NB4 (cell line): ENCODE data around the gene FARP1.

Source experiments
- DNase-seq: peaks from one replicate; pipeline ENCODE4 v3.0.0; 2010; ENCODE audit warnings: low read depth
- H3K4me3 ChIP-seq: one replicate; pipeline ENCODE4 v1.5.1; 2011; ENCODE audit warnings: mild to moderate bottlenecking, low read depth, low read length, moderate library complexity
- CTCF ChIP-seq: IDR thresholded peaks from one replicate; pipeline ENCODE4 v1.5.1; 2012; ENCODE audit warnings: low read depth, low read length
- MAX ChIP-seq: IDR thresholded peaks from 2 replicates; pipeline ENCODE4 v1.6.1; 2011; ENCODE audit warnings: low read depth, low read length
- MYC ChIP-seq: IDR thresholded peaks from 2 replicates; pipeline ENCODE4 v1.6.1; 2011; ENCODE audit warnings: low read depth, low read length
- POLR2A ChIP-seq: IDR thresholded peaks from 2 replicates; pipeline ENCODE4 v1.6.1; 2011; ENCODE audit warnings: mild to moderate bottlenecking; ENCODE audit not compliant: insufficient read length; ENCODE audit errors: extremely low read depth

FARP1 gene

DNA sequence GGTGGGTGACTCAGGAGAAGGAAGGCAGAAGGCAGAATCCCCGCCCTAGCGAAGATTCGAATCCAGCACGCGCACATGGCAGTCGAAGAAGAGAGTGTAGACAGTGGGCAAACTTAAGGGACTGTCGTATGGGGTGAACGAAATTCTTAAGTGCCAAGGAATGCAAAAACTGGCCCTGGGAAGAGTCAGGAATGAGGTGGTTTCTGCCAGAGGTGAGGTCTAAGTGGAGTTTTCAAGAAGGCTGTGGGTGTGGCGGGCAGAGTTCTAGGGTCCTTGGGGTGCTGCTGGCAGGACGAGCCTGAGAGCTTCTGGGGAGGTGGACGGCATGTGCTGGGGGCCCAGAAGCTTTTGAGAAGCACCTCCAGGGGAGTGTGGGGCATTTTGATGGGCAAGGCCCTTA, 98.1 kb downstream of the FARP1 start:
- H3K4me3 ChIP-seq, result no peak overlapping the region
- no peak for DNase-seq

DNA sequence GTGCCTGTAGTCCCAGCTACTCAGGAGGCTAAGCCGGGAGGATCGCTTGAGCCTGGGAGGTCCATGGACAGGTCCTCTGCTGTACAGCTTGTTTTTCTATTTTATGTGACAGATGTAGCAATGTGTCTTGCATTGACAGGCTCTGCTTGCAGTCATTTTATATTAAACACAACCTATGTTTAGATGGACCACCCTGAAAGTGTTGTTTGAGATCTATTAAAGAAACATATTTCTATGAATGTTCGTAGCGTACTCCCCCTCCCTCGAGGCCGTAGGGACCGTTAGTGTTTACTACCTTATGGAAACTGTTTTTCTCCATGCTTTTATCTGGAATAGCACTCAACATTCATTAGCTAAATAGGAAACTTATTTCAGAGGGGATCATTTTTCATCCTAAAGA, 99.1 kb downstream of the FARP1 start:
- no peak for DNase-seq
- no peak overlapping the region for H3K4me3 ChIP-seq
- no peak for TF ChIP-seq MYC
- no peak for TF ChIP-seq CTCF
- no peak for TF ChIP-seq POLR2A
- TF ChIP-seq MAX, result no peak

More for the DNA sequence above, 98.1 kb downstream of the FARP1 start:
- TF ChIP-seq POLR2A (no peak), MAX (no peak), CTCF (no peak), MYC (no peak)

GRCh38 chr13:98242403-98242802, 99.5 kb downstream of the FARP1 start:
- H3K4me3 ChIP-seq, result no peak overlapping the region
- TF ChIP-seq MAX (no peak), POLR2A (no peak), CTCF (no peak)
- no peak for DNase-seq

DNA sequence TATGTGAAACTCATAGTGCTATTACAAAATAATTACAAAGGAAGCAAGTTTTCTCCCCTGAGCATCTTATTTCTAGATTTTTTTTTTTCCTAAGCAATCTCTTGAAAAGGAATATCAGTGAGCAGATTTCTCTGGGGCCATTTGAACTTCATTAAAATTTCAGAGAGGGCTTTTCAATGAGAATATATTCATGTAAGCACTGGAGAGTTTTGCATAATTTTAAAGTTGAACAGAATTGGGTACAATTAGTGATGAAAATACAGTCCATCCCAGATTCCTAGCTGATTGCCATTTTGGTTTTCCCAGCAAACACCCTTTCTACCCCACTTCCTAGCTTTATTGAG, 101.0 kb downstream of the FARP1 start:
- no peak for TF ChIP-seq CTCF
- no peak for TF ChIP-seq MYC
- no peak for TF ChIP-seq POLR2A
- DNase-seq, result no peak
- no peak overlapping the region for H3K4me3 ChIP-seq

DNA sequence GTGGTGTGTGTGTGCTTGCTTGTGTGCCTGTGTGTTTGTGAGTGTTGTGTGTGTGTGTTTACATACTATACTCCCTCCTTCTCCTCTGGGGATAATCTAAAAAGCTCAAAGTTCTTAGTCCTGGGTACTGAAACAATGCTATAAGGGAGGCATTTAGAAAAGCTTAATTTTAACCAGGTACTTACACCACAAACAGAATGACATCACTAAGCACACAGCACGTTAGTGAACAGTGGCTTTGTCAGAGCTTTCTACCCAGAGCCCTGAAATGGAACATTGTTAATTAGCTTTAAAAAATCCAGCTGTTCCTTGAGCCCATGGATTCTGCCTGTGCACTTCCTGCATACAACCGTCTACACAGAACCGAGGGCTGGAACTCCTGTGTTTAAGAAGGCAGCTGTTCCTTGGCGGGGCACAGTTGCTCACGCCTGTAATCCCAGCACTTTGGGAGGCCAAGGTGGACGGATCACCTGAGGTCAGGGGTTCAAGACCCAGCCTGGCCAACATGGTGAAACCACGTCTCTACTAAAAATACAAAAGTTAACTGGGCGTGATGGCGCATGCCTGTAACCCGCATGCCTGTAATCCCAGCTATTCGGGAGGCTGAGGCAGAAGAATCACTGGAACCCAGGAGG, 103.8 kb downstream of the FARP1 start:
- no peak for TF ChIP-seq CTCF
- TF ChIP-seq MAX, result no peak
- no peak for TF ChIP-seq POLR2A
- no peak for TF ChIP-seq MYC
- DNase-seq, result no peak
- no peak overlapping the region for H3K4me3 ChIP-seq

DNA sequence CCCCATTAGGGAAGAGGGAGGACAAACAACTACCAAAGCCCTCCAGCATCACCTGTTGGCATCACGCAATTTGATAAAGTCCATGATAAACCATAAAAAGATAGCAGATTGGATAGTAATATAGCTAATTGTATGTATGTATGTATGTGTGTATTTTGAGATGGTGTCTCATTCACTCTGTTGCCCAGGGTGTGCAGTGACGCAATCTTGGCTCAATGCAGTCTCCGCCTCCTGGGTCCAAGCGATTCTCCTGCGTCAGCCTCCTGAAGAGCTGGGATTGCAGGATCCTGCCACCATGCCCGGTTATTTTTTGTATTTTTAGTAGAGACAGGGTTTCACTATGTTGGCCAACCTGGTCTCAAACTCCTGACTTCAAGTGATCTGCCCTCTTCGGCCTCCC, 108.8 kb downstream of the FARP1 start:
- H3K4me3 ChIP-seq, result no peak overlapping the region
- TF ChIP-seq POLR2A, result no peak
- TF ChIP-seq MAX, result no peak
- no peak for TF ChIP-seq CTCF
- TF ChIP-seq MYC, result no peak
- DNase-seq, result no peak
